ENCODE data around the gene UNC119. TPM values are rescaled to one million over a fixed set of nuclear protein-coding genes. Genes with fewer than 3 reads are reported as not detected.
"Not testable (repeated sequence)": the region's sequence is repeated elsewhere in the genome, so short reads cannot be mapped to it uniquely, and the experiment has no call there.

The UNC119 gene
- total RNA-seq, 1 experiment from 2014 or later: 39.7 TPM

GRCh38 chr17:28522281-28522680 is 30.1 kb downstream of the UNC119 start:
- not testable (repeated sequence) for DNase-seq (ENCODE audit: low spot score)

- DNase-seq (ENCODE audit: low spot score): no peak
Measured at GRCh38 chr17:28521311-28522085, 30.9 kb downstream of the UNC119 start.

GRCh38 chr17:28520687-28521086 is 31.7 kb downstream of the UNC119 start:
- DNase-seq (ENCODE audit: low spot score): no peak

GRCh38 chr17:28519236-28519635 is 33.2 kb downstream of the UNC119 start:
- DNase-seq (ENCODE audit: low spot score): no peak

GRCh38 chr17:28518578-28518977 is 33.8 kb downstream of the UNC119 start:
- no peak for DNase-seq (ENCODE audit: low spot score)

- no peak for DNase-seq (ENCODE audit: low spot score)
Measured at GRCh38 chr17:28518132-28518531, 34.3 kb downstream of the UNC119 start.

- no peak for DNase-seq (ENCODE audit: low spot score)
Measured at GRCh38 chr17:28515518-28515917, 36.9 kb downstream of the UNC119 start.

- DNase-seq (ENCODE audit: low spot score): no peak
Measured at GRCh38 chr17:28514561-28515002, 37.8 kb downstream of the UNC119 start.

GRCh38 chr17:28513476-28513875 is 38.9 kb downstream of the UNC119 start:
- DNase-seq (ENCODE audit: low spot score): no peak

GRCh38 chr17:28511858-28512461 is 40.5 kb downstream of the UNC119 start:
- DNase-seq (ENCODE audit: low spot score): no peak

- DNase-seq (ENCODE audit: low spot score): no peak
Measured at GRCh38 chr17:28509789-28510188, 42.6 kb downstream of the UNC119 start.

- DNase-seq (ENCODE audit: low spot score): no peak
Measured at GRCh38 chr17:28508211-28508724, 44.2 kb downstream of the UNC119 start.

GRCh38 chr17:28507567-28508203 is 44.7 kb downstream of the UNC119 start:
- no peak for DNase-seq (ENCODE audit: low spot score)

GRCh38 chr17:28506763-28507487 is 45.5 kb downstream of the UNC119 start:
- no peak for DNase-seq (ENCODE audit: low spot score)

- no peak for DNase-seq (ENCODE audit: low spot score)
Measured at GRCh38 chr17:28505986-28506665, 46.3 kb downstream of the UNC119 start, which contains the start of gene FOXN1. Gene FOXN1, plus strand, starts transcription at chr17:28506348. Its CDS starts 17,622 bp downstream, at chr17:28523970.

- DNase-seq (ENCODE audit: low spot score): no peak
Measured at GRCh38 chr17:28503420-28503819, 49.0 kb downstream of the UNC119 start.

- no peak for DNase-seq (ENCODE audit: low spot score)
Measured at GRCh38 chr17:28501421-28502284, 50.8 kb downstream of the UNC119 start.

- DNase-seq (ENCODE audit: low spot score): no peak
Measured at GRCh38 chr17:28500712-28501379, 51.6 kb downstream of the UNC119 start.

GRCh38 chr17:28499684-28500357 is 52.6 kb downstream of the UNC119 start:
- no peak for DNase-seq (ENCODE audit: low spot score)

Data from H4 (cell line).